Measurements from ENCODE around the gene CRTC1. TPM values are rescaled to one million over a fixed set of nuclear protein-coding genes. Genes with fewer than 3 reads are reported as not detected.

Gene CRTC1
- total RNA-seq, 4 donors from 2014 or later: 3.8 to 8.9 (median 6.3) TPM

GRCh38 chr19:18648973-18649315 lies 34.5 kb upstream of the CRTC1 start:
- ATAC-seq: peak; percentile 12
- H3K4me3 ChIP-seq: peak overlapping the region in 1 of 2 donors; percentile 37
- no peaks in the 10 kb centered on the region for H3K36me3 ChIP-seq
- peaks cover 2 to 90% (median 53%) of the 10 kb centered on the region in 3 donors for H3K4me1 ChIP-seq
- 51% methylated on average over 11 of the region's 13 CpGs; no CpG with 5 or more reads in 1 of the 2 donors for WGBS, 2 donors (ENCODE audit: low coverage in 1 of 2)
- TF ChIP-seq POLR2AphosphoS5 (IDR thresholded peaks at IDR 0.05): peak; percentile 46
- no peak for TF ChIP-seq POLR2A (IDR thresholded peaks at IDR 0.05)
- no peaks in the 10 kb centered on the region for H3K27me3 ChIP-seq
- H3K9me3 ChIP-seq: no peaks in the 10 kb centered on the region
- peak overlapping the region; percentile 79 to 98 (median 90) for H3K27ac ChIP-seq

DNA sequence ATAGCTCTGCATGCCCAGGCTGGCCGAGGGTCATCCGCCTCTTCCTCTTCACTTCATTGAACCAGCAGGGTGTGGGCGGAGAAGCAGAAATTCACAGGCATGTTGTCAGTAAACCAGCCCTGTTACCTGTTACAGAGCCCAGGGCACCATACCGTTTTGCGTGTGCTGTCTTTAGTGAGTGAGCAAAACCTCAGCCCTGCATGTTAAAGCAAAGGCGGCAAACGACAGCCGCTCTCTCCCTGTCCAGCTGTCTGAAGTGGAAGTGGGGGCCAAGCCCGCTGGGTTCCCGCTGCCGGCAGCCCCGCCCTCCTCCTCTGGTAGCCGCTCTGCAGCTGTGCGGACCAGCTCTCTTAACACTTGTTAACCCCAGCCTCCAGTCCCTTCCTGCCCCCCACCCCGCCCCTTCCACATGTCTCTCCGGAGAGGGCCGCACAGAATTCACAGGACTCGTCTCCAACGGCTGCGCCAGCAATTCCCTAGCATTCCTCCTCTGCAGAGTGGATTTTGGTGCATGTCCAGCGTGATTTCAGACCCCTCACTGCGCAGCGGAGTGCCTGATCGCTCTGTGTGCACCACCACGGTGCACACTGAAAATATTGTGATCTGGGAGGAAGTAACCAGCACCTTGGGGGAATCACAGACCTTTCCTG lies 34.0 kb upstream of the CRTC1 start:
- no peaks in the 10 kb centered on the region for H3K27me3 ChIP-seq
- H3K4me3 ChIP-seq: peak overlapping the region in 1 of 2 donors; percentile 37
- peak overlapping the region; percentile 79 to 98 (median 90) for H3K27ac ChIP-seq
- no peaks in the 10 kb centered on the region for H3K36me3 ChIP-seq
- H3K9me3 ChIP-seq: no peaks in the 10 kb centered on the region
- H3K4me1 ChIP-seq: peaks cover 2 to 84% (median 52%) of the 10 kb centered on the region in 3 donors
- 50% methylated on average over 2 of the region's 25 CpGs; no CpG with 5 or more reads in 1 of the 2 donors for WGBS, 2 donors (ENCODE audit: low coverage in 1 of 2)
- peak; percentile 60 for ATAC-seq
- TF ChIP-seq CTCF (IDR thresholded peaks at IDR 0.05): no peak
- TF ChIP-seq POLR2AphosphoS5 (IDR thresholded peaks at IDR 0.05): no peak
- TF ChIP-seq EP300 (IDR thresholded peaks at IDR 0.05): no peak
- no peak for TF ChIP-seq POLR2A (IDR thresholded peaks at IDR 0.05)

DNA sequence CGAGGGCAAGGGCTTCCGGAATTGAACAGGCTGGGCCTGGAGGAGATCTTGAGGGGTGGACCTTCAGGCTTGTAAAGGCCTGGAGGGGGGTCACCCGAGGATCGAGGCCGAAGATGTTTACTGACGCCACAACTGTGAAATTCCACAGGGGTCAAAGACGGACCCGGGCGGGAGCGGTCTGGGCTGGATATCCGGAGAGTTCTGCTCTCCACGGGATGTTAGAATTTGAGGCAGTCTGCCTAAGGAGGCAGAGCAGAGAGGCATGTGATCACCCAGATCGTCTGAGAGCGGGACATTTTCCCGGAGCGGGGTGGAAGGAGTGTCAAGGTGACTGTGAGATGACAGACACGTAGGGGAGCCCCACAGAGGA lies 33.5 kb upstream of the CRTC1 start:
- peaks cover 2 to 84% (median 47%) of the 10 kb centered on the region in 3 donors for H3K4me1 ChIP-seq
- H3K4me3 ChIP-seq: peak overlapping the region in 1 of 2 donors; percentile 37
- H3K36me3 ChIP-seq: no peaks in the 10 kb centered on the region
- no peaks in the 10 kb centered on the region for H3K9me3 ChIP-seq
- peak; percentile 73 for ATAC-seq
- TF ChIP-seq CTCF (IDR thresholded peaks at IDR 0.05) (no peak), EP300 (IDR thresholded peaks at IDR 0.05) (no peak), POLR2A (IDR thresholded peaks at IDR 0.05) (peak in 1 of 2 donors; percentile 27)
- no peaks in the 10 kb centered on the region for H3K27me3 ChIP-seq
- WGBS, 2 donors (ENCODE audit: low coverage in 1 of 2): 2 to 15% methylated on average over 10 to 13 of the region's 17 CpGs
- H3K27ac ChIP-seq: peak overlapping the region; percentile 79 to 98 (median 90)

DNA sequence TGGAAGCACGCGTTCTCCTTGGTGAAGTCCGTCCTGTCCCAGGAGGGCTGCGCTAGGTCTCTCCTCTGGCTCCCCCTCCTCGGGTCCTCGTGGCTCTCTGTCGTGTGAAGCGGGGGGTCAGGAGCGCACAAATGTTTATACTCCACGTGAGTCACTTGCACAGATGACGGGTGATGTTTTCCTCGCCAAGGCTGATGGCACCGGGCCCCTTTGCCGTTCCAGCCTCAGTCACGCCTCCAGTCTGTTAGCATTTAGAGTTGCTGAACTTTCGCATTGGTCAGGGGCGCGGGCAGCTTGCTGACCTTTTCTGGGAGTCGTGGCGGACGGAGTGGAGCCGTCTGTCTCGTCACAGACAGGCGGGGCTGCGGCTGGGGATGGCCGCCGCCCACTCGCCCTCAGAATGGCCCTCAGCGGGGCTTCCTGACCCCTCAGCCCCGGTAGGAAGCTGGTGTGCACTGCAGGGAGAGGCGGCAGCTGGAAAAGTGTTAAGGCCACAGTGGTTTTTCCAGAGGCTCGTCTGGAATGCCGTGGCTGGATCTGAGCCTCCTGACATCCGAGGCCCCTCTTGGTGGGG lies 32.9 kb upstream of the CRTC1 start:
- Histone ChIP-seq H3K27ac (peak overlapping the region; percentile 79 to 98 (median 90)), H3K9me3 (no peaks in the 10 kb centered on the region), H3K36me3 (no peaks in the 10 kb centered on the region), H3K4me3 (peak overlapping the region in 1 of 2 donors; percentile 37), H3K27me3 (no peaks in the 10 kb centered on the region), H3K4me1 (peaks cover 2 to 84% (median 42%) of the 10 kb centered on the region in 3 donors)
- 11 to 17% methylated on average over 5 to 10 of the region's 34 CpGs for WGBS, 2 donors (ENCODE audit: low coverage in 1 of 2)
- ATAC-seq: peak; percentile 89
- TF ChIP-seq POLR2AphosphoS5 (IDR thresholded peaks at IDR 0.05): peak; percentile 92
- TF ChIP-seq POLR2A (IDR thresholded peaks at IDR 0.05): no peak
- no peak for TF ChIP-seq EP300 (IDR thresholded peaks at IDR 0.05)
- peak in 1 of 4 experiments; percentile 18 for TF ChIP-seq CTCF (IDR thresholded peaks at IDR 0.05)

DNA sequence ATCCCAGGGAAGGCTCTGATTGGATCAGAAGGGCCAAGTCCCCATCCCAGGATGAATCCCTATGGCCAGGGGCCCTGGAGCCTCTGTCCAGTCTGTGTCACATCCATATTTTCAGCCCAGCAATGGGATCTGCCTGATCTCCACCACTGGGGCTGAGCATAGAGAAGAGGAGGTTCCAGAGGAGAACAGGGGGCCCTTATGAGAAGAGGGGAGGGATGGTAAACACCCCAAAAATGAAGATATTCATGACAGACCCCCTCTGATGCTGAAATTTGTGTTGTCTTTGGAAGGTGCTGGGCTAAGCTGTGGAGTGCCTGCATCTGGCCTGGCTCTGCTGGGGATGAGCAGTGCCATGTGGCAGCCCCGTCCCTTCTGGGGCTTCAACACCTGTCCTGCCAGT lies 32.2 kb upstream of the CRTC1 start:
- Histone ChIP-seq H3K9me3 (no peaks in the 10 kb centered on the region), H3K36me3 (no peaks in the 10 kb centered on the region), H3K4me3 (no peak overlapping the region), H3K4me1 (peaks cover 2 to 84% (median 38%) of the 10 kb centered on the region in 3 donors), H3K27me3 (no peaks in the 10 kb centered on the region), H3K27ac (peak overlapping the region; percentile 79 to 98 (median 90))
- no CpG with 5 or more reads among the region's 1 CpG for WGBS, 2 donors (ENCODE audit: low coverage in 1 of 2)
- no peak for TF ChIP-seq EP300 (IDR thresholded peaks at IDR 0.05)
- no peak for TF ChIP-seq POLR2AphosphoS5 (IDR thresholded peaks at IDR 0.05)
- TF ChIP-seq POLR2A (IDR thresholded peaks at IDR 0.05): no peak
- TF ChIP-seq CTCF (IDR thresholded peaks at IDR 0.05): no peak
- ATAC-seq: no peak

All from gastroesophageal sphincter (tissue), 4 donors.